HG02571 (cell line): ENCODE data around the gene NR2C2.

Experiments
- ATAC-seq: cut with Tn5 transposase; IDR thresholded peaks from one replicate; pipeline ENCODE4 v1.9.1; 2021; ENCODE audit warnings: mild to moderate bottlenecking, moderate library complexity; ENCODE audit not compliant: unreplicated experiment

Gene NR2C2

GRCh38 chr3:15056676-15057404 is 109.5 kb downstream of the NR2C2 start:
- ATAC-seq = no peak

- no peak for ATAC-seq
These were observed 112.6 kb downstream of the NR2C2 start for GRCh38 chr3:15060029-15060428.

DNA sequence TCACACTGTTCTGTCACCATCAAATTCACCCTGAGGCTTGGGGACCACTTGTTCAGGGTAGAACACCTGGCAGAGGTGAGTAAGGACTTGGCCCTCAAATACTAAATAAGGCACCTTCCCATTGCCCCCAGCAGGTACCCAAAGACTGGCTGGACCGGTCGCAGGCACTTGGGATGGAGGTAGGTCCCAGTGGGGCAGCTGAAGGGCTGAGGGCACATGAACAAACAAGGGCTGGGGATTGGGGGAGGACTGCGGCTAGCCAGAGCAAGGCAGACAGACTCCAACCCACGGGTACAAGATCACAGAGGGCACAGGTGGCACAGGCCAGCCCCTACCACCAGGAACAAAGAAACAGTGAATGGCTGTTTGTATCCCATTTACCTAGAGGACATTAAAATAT is 115.9 kb downstream of the NR2C2 start:
- ATAC-seq = no peak

DNA sequence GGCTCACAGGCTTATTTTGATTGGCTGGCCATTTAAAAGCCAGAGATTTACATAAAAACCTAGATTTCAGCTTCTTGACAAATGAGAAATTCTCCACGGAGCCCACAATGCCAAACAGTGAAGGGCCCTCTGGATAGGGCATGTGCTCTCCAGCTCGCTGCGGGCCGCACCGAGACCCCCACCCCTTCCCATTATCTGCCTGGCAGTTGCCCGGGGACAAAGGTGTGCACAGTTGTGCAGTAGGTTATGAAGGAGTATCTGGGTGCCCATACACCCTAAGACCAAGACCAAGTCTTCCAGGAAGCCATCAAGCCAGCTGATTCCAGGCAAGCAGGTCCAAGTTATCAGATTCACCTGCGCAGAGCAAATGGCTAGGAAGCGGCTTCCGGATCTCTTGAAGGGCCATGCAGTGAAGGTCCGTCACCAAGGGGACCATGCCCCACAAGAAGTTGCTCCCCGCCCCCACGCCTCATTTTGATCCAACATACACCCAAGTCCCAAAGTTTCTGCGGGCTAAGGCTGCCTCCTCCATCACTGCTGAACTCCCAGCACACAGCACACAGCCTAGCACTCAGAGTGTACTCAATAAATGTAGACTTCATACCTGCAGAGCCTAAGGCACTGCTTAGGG is 116.4 kb downstream of the NR2C2 start:
- ATAC-seq = no peak

GRCh38 chr3:15064299-15064834 is 117.0 kb downstream of the NR2C2 start:
- ATAC-seq = peak; percentile 18

GRCh38 chr3:15064835-15065549 is 117.6 kb downstream of the NR2C2 start, which contains the start of gene MRPS25:
MRPS25 (minus strand) TSS chr3:15065315; CDS start chr3:15065194, 121 bp downstream.
- ATAC-seq = peak; percentile 95

GRCh38 chr3:15065550-15066007 is 118.2 kb downstream of the NR2C2 start:
- ATAC-seq = no peak

DNA sequence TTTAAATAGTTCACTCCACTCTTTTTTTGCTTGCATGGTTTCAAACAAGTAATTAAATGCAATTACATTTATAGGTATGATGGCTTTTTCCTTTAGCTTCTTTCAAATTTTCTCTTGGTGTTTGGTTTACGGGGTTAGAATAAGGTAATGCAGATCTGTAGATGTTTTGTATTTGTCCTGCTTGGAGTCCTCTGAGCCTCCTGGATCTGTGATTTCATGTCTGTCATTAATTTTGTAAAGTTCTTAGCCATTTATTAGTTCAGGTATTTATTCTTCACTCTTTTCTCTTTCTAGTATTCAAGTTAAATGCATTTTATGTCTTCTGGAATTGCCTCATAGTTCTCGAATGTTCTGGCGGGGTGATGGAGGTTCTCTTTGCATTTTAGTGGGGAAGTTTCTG is 119.1 kb downstream of the NR2C2 start:
- ATAC-seq = no peak

DNA sequence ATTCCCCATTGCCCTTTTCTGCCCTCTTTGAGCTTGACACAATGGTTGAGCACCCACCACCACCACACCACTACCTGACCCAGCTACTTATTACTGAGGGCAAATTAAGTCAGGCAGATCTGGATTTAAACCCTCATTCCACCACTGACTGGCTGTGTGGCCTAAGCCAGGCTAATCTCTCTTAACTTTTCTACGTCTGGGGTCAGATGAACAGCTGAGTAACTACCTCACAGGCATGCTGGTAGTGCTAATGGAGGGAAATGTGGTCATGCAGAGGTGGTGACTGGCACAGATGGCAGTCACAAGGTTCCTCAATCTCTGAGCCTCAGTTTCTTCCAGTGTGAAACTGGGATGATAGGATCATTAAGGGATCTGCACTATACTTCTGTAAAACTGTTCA is 122.1 kb downstream of the NR2C2 start:
- no peak for ATAC-seq

DNA sequence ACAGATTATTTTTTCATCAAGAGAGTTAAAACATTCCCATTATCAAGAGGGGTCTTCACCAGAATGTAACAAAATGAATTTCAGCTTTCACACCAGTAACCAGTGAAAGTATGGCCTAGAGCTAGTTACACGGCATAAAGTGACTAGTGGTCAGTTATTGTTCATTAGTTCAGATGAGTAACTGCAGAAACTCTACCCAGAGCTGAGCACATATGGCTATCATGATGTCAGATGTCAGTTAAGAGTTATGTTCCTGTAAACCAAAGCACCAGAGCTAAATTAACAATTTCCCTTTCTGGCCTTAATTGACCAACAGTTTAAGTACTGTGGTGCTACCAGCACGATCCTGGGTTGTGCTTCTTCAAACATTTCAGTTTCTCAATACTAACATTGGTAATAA is 124.3 kb downstream of the NR2C2 start:
- no peak for ATAC-seq

- no peak for ATAC-seq
These were observed 127.1 kb downstream of the NR2C2 start for GRCh38 chr3:15074500-15074899.

DNA sequence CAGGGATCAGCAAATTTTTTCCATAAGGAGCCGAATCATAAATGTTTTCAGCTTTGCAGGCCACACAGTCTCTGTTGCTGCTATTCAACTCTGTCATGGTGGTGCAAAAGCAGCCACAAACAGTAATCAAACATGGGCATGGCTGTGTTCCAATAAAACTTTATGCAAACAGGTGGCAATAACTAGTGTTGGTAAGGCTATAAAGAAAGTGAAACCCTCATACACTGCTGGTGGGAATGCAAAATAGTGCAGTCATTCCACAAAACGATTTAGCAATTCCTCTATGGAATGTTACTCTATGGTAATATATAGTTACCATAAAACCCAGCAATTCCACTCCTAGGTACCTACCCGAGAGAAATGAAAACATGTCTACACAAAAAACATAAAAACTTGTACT is 131.7 kb downstream of the NR2C2 start:
- no peak for ATAC-seq

GRCh38 chr3:15081960-15082664 is 134.7 kb downstream of the NR2C2 start:
- ATAC-seq = no peak

GRCh38 chr3:15083252-15083651 is 135.9 kb downstream of the NR2C2 start:
- ATAC-seq = no peak

- no peak for ATAC-seq
These were observed 138.9 kb downstream of the NR2C2 start for GRCh38 chr3:15086263-15086662.

GRCh38 chr3:15086699-15087098 is 139.3 kb downstream of the NR2C2 start:
- ATAC-seq = no peak

DNA sequence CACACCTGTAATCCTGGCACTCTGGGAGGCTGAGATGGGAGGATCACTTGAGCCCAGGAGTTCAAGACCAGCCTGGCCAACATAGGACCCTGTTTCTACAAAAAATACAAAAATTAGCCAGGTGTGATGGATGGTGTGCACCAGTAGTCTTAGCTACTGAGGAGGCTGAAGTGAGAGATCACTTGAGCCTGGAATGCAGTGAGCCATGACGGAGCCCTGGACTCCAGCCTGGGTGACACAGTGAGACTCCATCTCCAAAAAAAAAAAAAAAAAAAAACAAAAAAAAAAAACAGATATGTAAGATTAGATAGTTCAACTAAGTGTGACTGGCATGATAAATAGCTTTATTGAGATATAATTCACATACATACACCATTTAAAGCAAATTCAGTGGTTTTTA is 141.8 kb downstream of the NR2C2 start:
- ATAC-seq = no peak

DNA sequence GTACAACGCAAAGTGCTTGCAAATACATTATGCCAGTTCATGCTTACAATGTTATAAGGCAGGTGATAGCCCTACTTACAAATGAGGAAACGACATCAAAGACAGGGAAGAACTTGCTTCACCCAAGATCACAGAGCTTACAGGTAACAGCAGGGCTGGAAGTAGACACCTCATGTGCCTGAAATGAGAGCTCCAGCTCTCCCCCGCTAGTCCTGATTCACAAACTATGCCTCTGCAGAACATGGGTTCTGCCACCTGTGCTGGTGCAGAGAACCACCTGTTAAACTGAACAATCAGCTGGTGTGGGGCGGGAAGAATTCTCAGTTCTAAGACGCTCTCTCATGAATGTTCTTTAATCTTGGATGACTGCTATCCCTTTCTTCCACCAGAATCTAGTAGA is 144.2 kb downstream of the NR2C2 start:
- no peak for ATAC-seq

GRCh38 chr3:15092686-15093085 is 145.3 kb downstream of the NR2C2 start:
- no peak for ATAC-seq

DNA sequence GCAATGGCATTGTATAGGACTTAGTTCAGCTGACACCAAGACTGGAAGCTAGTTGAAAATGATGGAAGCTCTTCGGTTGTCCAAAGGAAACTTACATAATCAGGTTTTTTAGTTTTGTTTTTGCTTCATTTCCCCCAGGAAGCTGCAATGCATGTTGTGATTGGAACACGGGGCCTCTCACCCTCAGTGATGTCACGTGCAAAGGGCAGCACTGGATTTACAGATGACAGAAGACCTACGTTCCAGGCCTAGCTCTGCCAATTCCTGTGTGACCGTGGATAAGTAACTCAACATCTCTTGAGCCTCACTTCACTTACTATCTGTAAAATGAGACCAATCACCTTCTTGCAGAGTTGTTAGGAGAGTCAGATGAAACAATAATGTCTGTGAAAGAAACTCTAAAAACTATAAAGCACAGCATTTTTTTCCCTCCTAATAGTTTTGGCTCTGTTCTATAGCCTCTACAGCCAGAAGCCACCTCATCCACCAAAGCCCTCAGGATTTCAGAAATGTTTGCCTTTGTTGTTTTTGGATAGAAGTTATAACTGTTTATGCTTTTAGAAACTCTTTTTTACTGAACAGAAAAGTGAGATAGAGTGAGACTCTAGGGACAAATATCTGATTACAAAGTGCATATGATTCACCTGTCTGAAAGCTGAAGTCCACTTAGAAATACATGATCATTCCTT is 146.9 kb downstream of the NR2C2 start:
- ATAC-seq = no peak
